H1 (cell line): Measurements from ENCODE around the gene HS1BP3.
A peak's percentile ranks its signal among the peaks of the same experiment; 100 is the strongest.

ENCODE experiments used
- BACH1 ChIP-seq: IDR thresholded peaks from 2 replicates; pipeline ENCODE4 v1.6.1; 2012; ENCODE audit warnings: low read length, improper control_type of control experiment
- CTCF ChIP-seq, 3 experiments: IDR thresholded peaks; 1 replicate in 2 of 3; 2 replicates in 1 of 3; pipeline versions ENCODE4 v1.5.1 to v1.6.1; 2011; ENCODE audit warnings: low read length in 3 of 3, mild to moderate bottlenecking in 3 of 3, inconsistent platforms in 2 of 3, low read depth in 1 of 3, moderate library complexity in 1 of 3; ENCODE audit not compliant: insufficient read depth in 1 of 3; ENCODE audit errors: control extremely low read depth in 1 of 3
- EP300 ChIP-seq, 2 experiments: IDR thresholded peaks; 1 replicate in 1 of 2; 2 replicates in 1 of 2; pipeline ENCODE4 v1.6.1; 2011 to 2012; ENCODE audit warnings: low read depth in 2 of 2, low read length in 2 of 2, mild to moderate bottlenecking in 2 of 2, borderline replicate concordance in 1 of 2, inconsistent platforms in 1 of 2, moderate library complexity in 1 of 2
- EZH2 ChIP-seq: fragments of 200-600 bp; sonication (generic); IDR thresholded peaks from 2 replicates; pipeline ENCODE4 v1.7.1; 2012; ENCODE audit warnings: low read depth, mild to moderate bottlenecking, moderate library complexity, low read length, inconsistent platforms; ENCODE audit not compliant: severe bottlenecking
- JUN ChIP-seq: IDR thresholded peaks from 2 replicates; pipeline ENCODE4 v1.6.1; 2011; ENCODE audit warnings: low read depth, mild to moderate bottlenecking, improper control_type of control experiment, low read length
- MAX ChIP-seq: IDR thresholded peaks from 2 replicates; pipeline ENCODE4 v1.6.1; 2012; ENCODE audit warnings: inconsistent platforms
- SIRT6 ChIP-seq: IDR thresholded peaks from one replicate; pipeline ENCODE4 v1.7.1; 2012; ENCODE audit warnings: low read length, inconsistent platforms
- ZNF274 ChIP-seq: IDR thresholded peaks from 2 replicates; pipeline ENCODE4 v1.7.0; 2012; ENCODE audit warnings: low read length, borderline replicate concordance; ENCODE audit errors: extremely low read depth

- no peak for TF ChIP-seq JUN
- TF ChIP-seq SIRT6, result no peak
- no peak for TF ChIP-seq BACH1
- no peak for TF ChIP-seq ZNF274
- no peak for TF ChIP-seq MAX
- peak in 2 of 3 experiments; percentile 95; a peak in 3 of 4 replicates for TF ChIP-seq CTCF (IDR thresholded peaks at IDR 0.05; ENCODE audit: control extremely low read depth in 1 of 3, insufficient read depth in 1 of 3, low read depth in 1 of 3, low read length in 3 of 3)
- TF ChIP-seq EP300 (IDR thresholded peaks at IDR 0.05; ENCODE audit: borderline replicate concordance in 1 of 2, low read depth in 2 of 2, low read length in 2 of 2), result no peak
- no peak for TF ChIP-seq EZH2
Observed at GRCh38 chr2:20642055-20642971, 8.6 kb downstream of the HS1BP3 start.
